HepG2 (cell line): Measurements from ENCODE around the gene PPIL6. TPM values are rescaled to one million over a fixed set of nuclear protein-coding genes. Genes with fewer than 3 reads are reported as not detected.

Experiments
- CCDC6 ChIP-seq: sonication (generic); formaldehyde crosslinking; IDR thresholded peaks from 2 replicates; pipeline ENCODE4 v1.8.1; 2022; ENCODE audit warnings: mild to moderate bottlenecking, missing genetic modification reagents, moderate library complexity
- DNMT3B ChIP-seq: conservative IDR thresholded peaks from 2 replicates; pipeline ENCODE4 v1.6.1; 2016; ENCODE audit warnings: missing biosample characterization, control low read depth
- HMG20A ChIP-seq: IDR thresholded peaks from 2 replicates; pipeline ENCODE4 v1.6.1; 2016; ENCODE audit warnings: borderline replicate concordance
- HMG20B ChIP-seq: conservative IDR thresholded peaks from 2 replicates; pipeline ENCODE4 v1.6.1; 2016; ENCODE audit warnings: missing genetic modification reagents, missing compliant biosample characterization
- HNF1A ChIP-seq, 2 experiments: sonication (generic) in 1 of 2; formaldehyde crosslinking in 1 of 2; IDR thresholded peaks; 2 replicates each; pipeline versions ENCODE4 v1.4.0 to v1.6.1; 2016 to 2020; ENCODE audit warnings: borderline replicate concordance in 1 of 2, low read depth in 1 of 2, mild to moderate bottlenecking in 1 of 2, missing genetic modification reagents in 1 of 2
- NFE2 ChIP-seq: sonication (generic); formaldehyde crosslinking; IDR thresholded peaks from 2 replicates; pipeline ENCODE4 v1.4.0; 2020; ENCODE audit warnings: missing genetic modification reagents
- RBFOX2 ChIP-seq: fragments of 200-400 bp; formaldehyde crosslinking; IDR thresholded peaks from 2 replicates; pipeline ENCODE4 v1.6.1; 2017; ENCODE audit warnings: low read depth, mild to moderate bottlenecking, low read length
- SAP130 ChIP-seq: IDR thresholded peaks from 2 replicates; pipeline ENCODE4 v1.6.1; 2016; ENCODE audit warnings: low read depth
- SMC3 ChIP-seq: IDR thresholded peaks from 2 replicates; pipeline ENCODE4 v1.6.1; 2011; ENCODE audit warnings: low read length, improper control_type of control experiment
- ZBTB21 ChIP-seq: sonication (generic); formaldehyde crosslinking; IDR thresholded peaks from 2 replicates; pipeline ENCODE4 v1.4.0; 2020; ENCODE audit warnings: missing genetic modification reagents
- ZBTB34 ChIP-seq: sonication (generic); formaldehyde crosslinking; IDR thresholded peaks from 2 replicates; pipeline ENCODE4 v1.8.0; 2022; ENCODE audit warnings: mild to moderate bottlenecking, missing genetic modification reagents
- ZFP1 ChIP-seq: IDR thresholded peaks from 2 replicates; pipeline ENCODE4 v1.6.1; 2016
- ZFY ChIP-seq: sonication (generic); formaldehyde crosslinking; IDR thresholded peaks from 2 replicates; pipeline ENCODE4 v1.4.0; 2020; ENCODE audit warnings: missing genetic modification reagents
- ZNF30 ChIP-seq: sonication (generic); formaldehyde crosslinking; IDR thresholded peaks from 2 replicates; pipeline ENCODE4 v1.5.0; 2020; ENCODE audit warnings: mild to moderate bottlenecking, missing genetic modification reagents
- ZNF331 ChIP-seq: sonication (generic); formaldehyde crosslinking; IDR thresholded peaks from 2 replicates; pipeline ENCODE4 v1.4.0; 2020; ENCODE audit warnings: missing genetic modification reagents
- ZNF451 ChIP-seq: sonication (generic); formaldehyde crosslinking; IDR thresholded peaks from 2 replicates; pipeline ENCODE4 v1.5.0; 2020; ENCODE audit warnings: mild to moderate bottlenecking, missing genetic modification reagents
- ZNF772 ChIP-seq: sonication (generic); formaldehyde crosslinking; IDR thresholded peaks from 2 replicates; pipeline ENCODE4 v1.5.0; 2020; ENCODE audit warnings: mild to moderate bottlenecking, missing genetic modification reagents
- ZNF850 ChIP-seq: sonication (generic); formaldehyde crosslinking; conservative IDR thresholded peaks from 2 replicates; pipeline ENCODE4 v1.9.0; 2021; ENCODE audit warnings: mild to moderate bottlenecking, missing genetic modification reagents
- polyA plus RNA-seq, 8 experiments: library from polyadenylated mRNA; depleted of rRNA in 3 of 8; stranded (reverse) in 7 of 8; unstranded in 1 of 8; fragments of >200 nt; fragmentation: Illumina TruSeq in 4 of 8; extraction: Trizol in 4 of 8; gene quantifications; 2 replicates each; pipeline versions ENCODE4 v1.2.1 to v1.2.3, GENCODE V29; 2011 to 2016; ENCODE audit warnings: low read depth in 4 of 8, missing spikeins in 1 of 8, mixed read lengths in 1 of 8; ENCODE audit not compliant: insufficient read depth in 1 of 8
- total RNA-seq, 5 experiments: library from RNA; depleted of rRNA; stranded (reverse); fragments of >200 nt; fragmentation: Illumina TruSeq; extraction: Trizol; gene quantifications; 2 replicates each; pipeline ENCODE4 v1.2.3, GENCODE V29; 2016; ENCODE audit warnings: low read depth in 1 of 5
- TF ChIP-seq, protein P1 (sequence below): sonication (generic); formaldehyde crosslinking; IDR thresholded peaks from 2 replicates; pipeline ENCODE4 v1.5.0; 2020; ENCODE audit warnings: mild to moderate bottlenecking, missing genetic modification reagents, borderline replicate concordance

Gene PPIL6
- total and polyA plus RNA-seq, 2 of the 13 experiments (the other 11 are each of a cell fraction or from before 2014, with no cell fraction given) = 0.22 to 0.46 TPM

- peak; percentile 82 for TF ChIP-seq ZFY (CRISPR knock-in tag)
- peak; percentile 73; the same call in 1 of the 2 replicates for TF ChIP-seq ZNF451
- peak; percentile 73 for TF ChIP-seq RBFOX2
- no peak for TF ChIP-seq NFE2 (CRISPR knock-in tag)
- no peak for TF ChIP-seq HMG20A
- TF ChIP-seq, protein P1, sequence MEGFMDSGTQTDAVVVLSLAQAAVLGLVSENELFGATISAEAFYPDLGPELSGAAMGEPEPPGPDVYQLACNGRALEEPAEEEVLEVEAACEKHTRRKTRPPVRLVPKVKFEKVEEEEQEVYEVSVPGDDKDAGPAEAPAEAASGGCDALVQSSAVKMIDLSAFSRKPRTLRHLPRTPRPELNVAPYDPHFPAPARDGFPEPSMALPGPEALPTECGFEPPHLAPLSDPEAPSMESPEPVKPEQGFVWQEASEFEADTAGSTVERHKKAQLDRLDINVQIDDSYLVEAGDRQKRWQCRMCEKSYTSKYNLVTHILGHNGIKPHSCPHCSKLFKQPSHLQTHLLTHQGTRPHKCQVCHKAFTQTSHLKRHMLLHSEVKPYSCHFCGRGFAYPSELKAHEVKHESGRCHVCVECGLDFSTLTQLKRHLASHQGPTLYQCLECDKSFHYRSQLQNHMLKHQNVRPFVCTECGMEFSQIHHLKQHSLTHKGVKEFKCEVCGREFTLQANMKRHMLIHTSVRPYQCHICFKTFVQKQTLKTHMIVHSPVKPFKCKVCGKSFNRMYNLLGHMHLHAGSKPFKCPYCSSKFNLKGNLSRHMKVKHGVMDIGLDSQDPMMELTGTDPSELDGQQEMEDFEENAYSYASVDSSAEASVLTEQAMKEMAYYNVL (CRISPR knock-in tag) = no peak
- TF ChIP-seq ZNF772 (CRISPR knock-in tag) = peak; percentile 67; the same call in 1 of the 2 replicates
- no peak for TF ChIP-seq ZBTB34
- peak; percentile 93; the same call in 1 of the 2 replicates for TF ChIP-seq ZNF30 (CRISPR knock-in tag)
- no peak for TF ChIP-seq HNF1A (IDR thresholded peaks at IDR 0.05; ENCODE audit: low read depth)
- TF ChIP-seq HNF1A (CRISPR knock-in tag; IDR thresholded peaks at IDR 0.05; ENCODE audit: borderline replicate concordance) = peak; percentile 38; the same call in 1 of the 2 replicates
- TF ChIP-seq ZBTB21 (CRISPR knock-in tag) = no peak
- TF ChIP-seq CCDC6 (CRISPR knock-in tag) = no peak
- no peak for TF ChIP-seq DNMT3B (CRISPR knock-in tag)
- no peak for TF ChIP-seq SMC3
- no peak for TF ChIP-seq ZFP1
- TF ChIP-seq ZNF331 (CRISPR knock-in tag) = peak; percentile 27; the same call in 1 of the 2 replicates
- TF ChIP-seq HMG20B (CRISPR knock-in tag) = no peak
- TF ChIP-seq ZNF850 (CRISPR knock-in tag) = no peak
- peak; percentile 81; the same call in 1 of the 2 replicates for TF ChIP-seq SAP130 (CRISPR knock-in tag)
Observed at GRCh38 chr6:109440331-109441068, at the start of gene PPIL6, which contains the start of gene SMPD2 (continued).
